Left ventricle myocardium inferior (tissue), 1 donor: ENCODE measurements around the gene NFE2L1. TPM values are rescaled to one million over a fixed set of nuclear protein-coding genes. Genes with fewer than 3 reads are reported as not detected.

ENCODE experiments used
- DNase-seq: peaks from one replicate; pipeline ENCODE4 v3.0.0-alpha.2; 2020
- H3K27ac ChIP-seq: fragments of 200-600 bp; replicated peaks from 2 replicates; pipeline ENCODE4 v1.8.0; 2021
- H3K27me3 ChIP-seq: fragments of 200-600 bp; 2 replicates; pipeline ENCODE4 v1.8.0; 2021; ENCODE audit warnings: low read depth
- H3K36me3 ChIP-seq: fragments of 200-600 bp; 2 replicates; pipeline ENCODE4 v1.8.0; 2021
- H3K4me1 ChIP-seq: fragments of 200-600 bp; 2 replicates; pipeline ENCODE4 v1.8.0; 2021
- H3K4me3 ChIP-seq: fragments of 200-600 bp; 2 replicates; pipeline ENCODE4 v1.8.0; 2021; ENCODE audit warnings: mild to moderate bottlenecking, moderate library complexity
- H3K9me3 ChIP-seq: fragments of 200-600 bp; replicated peaks from 2 replicates; pipeline ENCODE4 v1.8.0; 2021
- CTCF ChIP-seq: fragments of 200-600 bp; IDR thresholded peaks from 2 replicates; pipeline ENCODE4 v1.8.0; 2021; ENCODE audit warnings: antibody characterized with exemption, mild to moderate bottlenecking, borderline replicate concordance
- intact Hi-C: fragments of 100-400 bp; cut with micrococcal nuclease; formaldehyde crosslinking; loops from one replicate; pipeline ENCODE4 v1.11.0; 2022
- total RNA-seq: library from RNA; stranded (reverse); fragmentation: NEBNext Ultra II Directional; extraction: Animal tissue kit (Norgen Biotek cat#: 25700); gene quantifications from one replicate; pipeline ENCODE4 v1.2.1, GENCODE V29; 2021
- donor health status: DM: no; HTN: yes; CAD: no; lungs with severe emphysema.

NFE2L1 gene
- total RNA-seq, 1 donor from 2014 or later: 895 TPM

DNA sequence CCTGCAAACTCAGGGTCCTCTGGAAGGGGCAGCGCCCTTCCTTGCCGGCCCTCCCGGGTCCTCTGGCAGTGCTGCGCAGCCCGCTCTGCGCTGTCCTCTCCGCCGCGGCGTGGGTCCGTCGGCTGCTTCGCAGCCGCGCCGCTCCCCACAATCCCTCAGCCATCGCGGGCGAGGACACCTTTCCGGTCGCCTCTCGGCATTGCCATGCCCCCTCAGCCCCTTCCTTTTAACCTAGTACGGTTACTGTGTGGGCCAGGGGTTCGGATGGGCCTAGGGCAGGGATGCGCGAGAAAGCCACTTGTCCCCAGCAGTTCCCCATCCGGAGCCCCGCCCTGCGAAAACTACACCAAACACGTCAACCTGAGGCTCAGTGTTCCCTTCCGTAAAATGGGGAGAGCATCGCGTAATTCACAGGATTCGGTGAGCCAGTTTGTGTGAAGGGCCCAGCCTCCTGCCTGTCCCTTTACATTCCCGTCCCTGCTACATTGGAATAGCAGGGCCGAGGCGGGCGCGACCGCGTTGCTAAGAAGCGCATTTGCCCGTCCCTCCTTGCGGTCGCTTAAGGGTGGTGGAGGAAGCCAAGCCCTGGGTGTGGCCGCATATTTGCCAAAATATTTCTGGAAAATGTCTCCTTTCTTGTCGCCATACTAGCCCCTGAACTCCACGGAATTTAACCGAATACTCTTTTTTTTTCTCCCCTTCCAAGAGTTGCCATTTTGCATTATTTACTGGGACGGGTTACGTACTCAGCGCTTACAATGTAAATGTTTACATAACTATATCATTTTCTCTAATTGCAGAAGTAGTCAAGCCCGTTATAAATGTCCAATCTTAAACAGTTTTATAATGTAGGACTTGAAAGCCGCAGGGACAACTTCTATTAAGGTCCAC is 23.8 kb upstream of the NFE2L1 start:
- intact Hi-C loops: no loop called here

DNA sequence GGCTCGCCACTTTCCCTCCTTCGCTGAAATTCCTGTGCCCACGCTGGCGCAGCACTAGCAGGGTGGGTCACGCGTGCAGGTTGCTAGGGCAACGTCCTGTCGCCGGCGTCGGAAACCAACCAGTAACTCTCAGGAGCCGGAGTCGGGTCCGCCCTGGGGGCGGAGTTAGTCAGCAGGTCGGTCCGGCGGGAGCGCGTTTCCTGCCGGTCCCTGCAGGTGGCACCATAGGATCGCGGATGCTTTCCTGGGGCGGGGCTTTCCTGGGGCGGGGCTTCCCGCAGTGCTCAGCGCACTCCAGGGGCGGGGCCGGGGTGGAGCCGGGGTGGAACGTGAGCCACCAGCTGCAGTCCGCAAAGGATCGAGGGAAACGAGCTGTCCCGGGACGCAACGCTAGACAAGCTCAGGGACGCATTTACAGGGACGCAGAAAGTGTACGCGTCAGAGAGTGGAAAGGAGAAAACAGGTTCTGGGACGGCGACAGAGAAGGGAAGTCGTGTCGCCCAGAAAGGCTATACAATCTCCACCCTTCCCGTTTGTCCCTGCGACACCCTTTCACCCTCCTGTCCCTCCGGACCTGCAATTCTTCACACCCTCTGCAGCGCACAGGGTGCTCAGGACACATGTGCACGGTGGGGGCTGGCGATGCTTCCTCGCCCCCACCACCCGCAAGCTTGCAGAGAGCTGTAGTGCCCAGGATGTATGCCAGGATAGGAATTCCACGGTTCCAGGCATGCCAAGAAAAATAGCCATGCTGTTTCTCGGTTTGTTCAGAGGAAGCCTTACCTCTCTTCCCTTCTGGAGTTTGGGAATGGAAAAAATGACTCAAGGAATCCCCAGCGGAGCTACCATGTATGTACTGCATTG is 22.9 kb upstream of the NFE2L1 start:
- peaks cover 51% of the 10 kb centered on the region for H3K4me1 ChIP-seq
- peak; percentile 97 for DNase-seq
- H3K27me3 ChIP-seq: peaks cover 27% of the 10 kb centered on the region
- peak overlapping the region; percentile 67 for H3K4me3 ChIP-seq
- no peaks in the 10 kb centered on the region for H3K9me3 ChIP-seq
- peak overlapping the region; percentile 90 for H3K27ac ChIP-seq
- intact Hi-C loops: no loop called here
- no peaks in the 10 kb centered on the region for H3K36me3 ChIP-seq
- TF ChIP-seq CTCF: peak; percentile 79

More for the DNA sequence above, 23.8 kb upstream of the NFE2L1 start:
- Histone ChIP-seq H3K27ac (peak overlapping the region; percentile 90), H3K9me3 (no peaks in the 10 kb centered on the region), H3K4me3 (peak overlapping the region; percentile 67), H3K36me3 (no peaks in the 10 kb centered on the region), H3K4me1 (peaks cover 50% of the 10 kb centered on the region), H3K27me3 (peaks cover 29% of the 10 kb centered on the region)
- DNase-seq: peak; percentile 50
- no peak for TF ChIP-seq CTCF

DNA sequence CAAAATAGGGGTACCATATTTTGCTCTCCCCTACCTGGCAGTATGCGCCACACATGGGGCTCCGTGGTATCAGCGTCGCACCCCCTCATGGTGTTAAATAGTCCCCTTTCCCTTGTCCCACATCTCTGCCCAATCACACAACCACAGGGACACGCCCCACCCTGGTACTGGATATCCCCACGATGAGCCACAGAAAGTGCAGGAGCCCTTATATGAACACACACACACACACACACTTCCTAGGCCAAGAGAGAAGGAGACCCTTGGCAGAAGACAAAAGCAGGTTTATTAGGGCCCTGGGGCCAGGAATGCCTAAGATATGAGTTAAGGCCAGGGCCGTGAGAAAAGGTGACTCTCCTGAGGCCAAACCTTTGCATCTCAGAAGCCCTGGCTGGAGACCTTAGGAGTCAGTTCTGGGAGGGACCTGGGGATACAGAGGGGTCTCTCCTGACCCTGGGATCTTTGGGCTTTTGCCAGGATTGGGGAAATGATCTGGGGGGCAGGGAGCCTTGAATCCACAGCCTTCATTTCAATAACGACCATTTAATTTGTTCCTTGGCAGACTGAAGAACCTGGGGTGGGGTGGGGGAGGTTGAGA is 22.2 kb upstream of the NFE2L1 start:
- Histone ChIP-seq H3K9me3 (no peaks in the 10 kb centered on the region), H3K27ac (peak overlapping the region; percentile 90), H3K4me3 (peak overlapping the region; percentile 67), H3K27me3 (peaks cover 27% of the 10 kb centered on the region), H3K4me1 (peaks cover 59% of the 10 kb centered on the region), H3K36me3 (no peaks in the 10 kb centered on the region)
- intact Hi-C loops: loop anchor here (2.0 kb wide), 2 partner anchors 49 to 105 kb away; no protein-coding TSS in a partner anchor
- DNase-seq: no peak
- no peak for TF ChIP-seq CTCF

DNA sequence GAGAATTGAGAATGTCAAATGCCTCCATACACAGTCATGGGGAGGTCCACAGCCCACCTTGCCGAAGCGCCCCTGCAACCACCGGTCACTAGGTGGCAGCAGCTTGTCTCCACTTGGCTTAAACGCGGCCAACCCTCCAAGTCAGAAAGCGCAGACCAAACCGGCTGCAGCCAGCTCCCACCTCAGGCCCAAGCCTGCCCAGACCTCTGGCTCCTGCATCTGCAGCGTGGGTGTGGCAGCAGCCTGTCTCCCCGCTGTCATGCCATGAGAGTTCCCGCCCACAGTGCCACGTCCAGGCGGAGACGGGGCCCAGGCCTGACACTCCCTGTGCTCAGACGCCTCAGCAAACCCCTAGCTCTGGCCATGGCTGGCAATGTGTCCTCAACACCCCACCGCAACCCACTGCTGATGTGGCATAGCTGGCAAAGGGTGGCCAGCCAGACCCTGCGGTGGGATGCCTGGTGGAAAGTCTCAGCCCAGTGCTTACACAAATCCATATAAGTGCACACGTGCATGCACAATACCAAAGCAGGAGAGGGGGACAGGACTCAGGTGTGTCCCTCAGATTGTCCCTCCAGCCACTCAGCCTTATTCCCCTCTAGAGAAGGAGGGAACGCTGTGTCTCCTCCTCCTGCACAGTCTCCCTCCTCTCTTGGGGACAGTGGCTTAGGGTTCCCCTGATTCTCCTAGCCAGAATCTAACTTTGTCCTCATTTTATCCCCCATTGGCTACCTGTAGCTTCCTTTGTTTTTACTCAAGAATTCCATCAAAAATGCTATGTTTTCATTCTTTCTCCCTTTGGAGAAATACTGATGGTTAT is 21.4 kb upstream of the NFE2L1 start:
- Histone ChIP-seq H3K4me3 (no peak overlapping the region), H3K9me3 (no peaks in the 10 kb centered on the region), H3K36me3 (no peaks in the 10 kb centered on the region), H3K4me1 (peaks cover 62% of the 10 kb centered on the region), H3K27me3 (peaks cover 27% of the 10 kb centered on the region), H3K27ac (peak overlapping the region; percentile 90)
- intact Hi-C loops: loop anchor here (2.0 kb wide), 2 partner anchors 48 to 104 kb away; no protein-coding TSS in a partner anchor
- TF ChIP-seq CTCF: peak; percentile 93
- DNase-seq: peak; percentile 83
